ENCODE measurements around the gene E4F1. TPM values are rescaled to one million over a fixed set of nuclear protein-coding genes. Genes with fewer than 3 reads are reported as not detected.

E4F1 gene
- polyA plus RNA-seq, 3 donors, result 4.9 to 50.9 (median 5.8) TPM

GRCh38 chr16:2230376-2230775 is 7.0 kb downstream of the E4F1 start:
- no peak overlapping the region for H3K4me3 ChIP-seq (replicated peaks in 1 of 3; ENCODE audit: low read depth in 2 of 3, low read length in 3 of 3)
- H3K4me1 ChIP-seq (ENCODE audit: control insufficient read depth in 1 of 2, insufficient read depth in 2 of 2, low read length in 2 of 2), result no peaks in the 10 kb centered on the region
- no peak overlapping the region for H3K4me3 Mint-ChIP-seq
- H3K9ac ChIP-seq (ENCODE audit: insufficient read depth, low read length, poor library complexity, severe bottlenecking), result no peak overlapping the region
- intact Hi-C loops (cut with micrococcal nuclease), result no loop called here
- peaks cover 11% of the 10 kb centered on the region for H3K4me1 Mint-ChIP-seq
- H3K36me3 Mint-ChIP-seq, result peaks cover 51 to 76% of the 10 kb centered on the region in 2 donors
- H3K27ac Mint-ChIP-seq, result peak overlapping the region in 2 of 7 donors; percentile 50 to 52
- no peak for DNase-seq
- peaks cover 19% of the 10 kb centered on the region for H4K20me1 ChIP-seq (ENCODE audit: insufficient read depth, low read length)
- peaks cover 0 to 5% (median 0%) of the 10 kb centered on the region in 7 donors for H3K9me3 Mint-ChIP-seq
- H3K36me3 ChIP-seq (replicated peaks in 1 of 2; ENCODE audit: control insufficient read depth in 1 of 2, insufficient read depth in 2 of 2, low read length in 2 of 2), result peaks cover 70 to 84% of the 10 kb centered on the region in 2 donors
- H3K9me3 ChIP-seq (replicated peaks in 1 of 2; ENCODE audit: control insufficient read depth in 1 of 2, insufficient read depth in 1 of 2, low read length in 2 of 2), result no peaks in the 10 kb centered on the region
- no peak overlapping the region for H3K27ac ChIP-seq (ENCODE audit: low read depth in 1 of 2, low read length in 2 of 2)
- no peak overlapping the region for H3K4me2 ChIP-seq (replicated peaks; ENCODE audit: extremely low read depth, low read length, poor library complexity, severe bottlenecking)
- TF ChIP-seq CTCF (IDR thresholded peaks at IDR 0.05), result no peak
- no peak overlapping the region for H2AFZ ChIP-seq (ENCODE audit: insufficient read depth, low read depth, low read length, poor library complexity, severe bottlenecking)
- peaks cover 4 to 9% (median 5%) of the 10 kb centered on the region in 3 donors for H3K27me3 Mint-ChIP-seq (ENCODE audit: low read depth in 3 of 3)
- peaks cover 24% of the 10 kb centered on the region for H3K79me2 ChIP-seq (ENCODE audit: insufficient read depth, low read length)
- H3K27me3 ChIP-seq (ENCODE audit: control insufficient read depth in 2 of 2, insufficient read depth in 2 of 2, low read length in 2 of 2), result peaks cover 0 to 2% of the 10 kb centered on the region in 2 donors
- 89% methylated on average over 13 of the region's 13 CpGs for WGBS (ENCODE audit: insufficient coverage)

- peaks cover 11% of the 10 kb centered on the region for H3K4me1 Mint-ChIP-seq
- Histone ChIP-seq H3K4me2 (replicated peaks; ENCODE audit: extremely low read depth, low read length, poor library complexity, severe bottlenecking) (no peak overlapping the region), H3K9me3 (replicated peaks in 1 of 2; ENCODE audit: control insufficient read depth in 1 of 2, insufficient read depth in 1 of 2, low read length in 2 of 2) (no peaks in the 10 kb centered on the region), H3K4me3 (replicated peaks in 1 of 3; ENCODE audit: low read depth in 2 of 3, low read length in 3 of 3) (no peak overlapping the region), H3K79me2 (ENCODE audit: insufficient read depth, low read length) (peaks cover 15% of the 10 kb centered on the region), H3K9ac (ENCODE audit: insufficient read depth, low read length, poor library complexity, severe bottlenecking) (no peak overlapping the region), H3K36me3 (replicated peaks in 1 of 2; ENCODE audit: control insufficient read depth in 1 of 2, insufficient read depth in 2 of 2, low read length in 2 of 2) (peaks cover 72 to 84% of the 10 kb centered on the region in 2 donors), H3K27ac (ENCODE audit: low read depth in 1 of 2, low read length in 2 of 2) (no peak overlapping the region), H3K27me3 (ENCODE audit: control insufficient read depth in 2 of 2, insufficient read depth in 2 of 2, low read length in 2 of 2) (peaks cover 3 to 11% of the 10 kb centered on the region in 2 donors), H3K4me1 (ENCODE audit: control insufficient read depth in 1 of 2, insufficient read depth in 2 of 2, low read length in 2 of 2) (peaks cover 0 to 3% of the 10 kb centered on the region in 2 donors), H4K20me1 (ENCODE audit: insufficient read depth, low read length) (peaks cover 22% of the 10 kb centered on the region), H2AFZ (ENCODE audit: insufficient read depth, low read depth, low read length, poor library complexity, severe bottlenecking) (no peak overlapping the region)
- DNase-seq, result no peak
- peaks cover 0 to 6% (median 0%) of the 10 kb centered on the region in 7 donors for H3K9me3 Mint-ChIP-seq
- intact Hi-C loops (cut with micrococcal nuclease), result no loop called here
- H3K27me3 Mint-ChIP-seq (ENCODE audit: low read depth in 3 of 3), result peaks cover 13 to 18% (median 13%) of the 10 kb centered on the region in 3 donors
- 96% methylated on average over 26 of the region's 29 CpGs for WGBS (ENCODE audit: insufficient coverage)
- no peak for TF ChIP-seq CTCF (IDR thresholded peaks at IDR 0.05)
- H3K4me3 Mint-ChIP-seq, result no peak overlapping the region
- peaks cover 57 to 80% of the 10 kb centered on the region in 2 donors for H3K36me3 Mint-ChIP-seq
- H3K27ac Mint-ChIP-seq, result peak overlapping the region in 1 of 7 donors; percentile 57
Observed at GRCh38 chr16:2231016-2231931, 7.9 kb downstream of the E4F1 start.
